DMS 273 treated with DMSO at 0.1 percent for 48 hours (cell line): ENCODE results near the gene COPG2.
A peak's percentile ranks its signal among the peaks of the same experiment; 100 is the strongest.
"Not testable (repeated sequence)": the region's sequence is repeated elsewhere in the genome, so short reads cannot be mapped to it uniquely, and the experiment has no call there.

Experiments used
- DNase-seq: peaks from one replicate; lab custom pipeline; 2025; lab: John Stamatoyannopoulos, UW

Gene COPG2

GRCh38 chr7:130650611-130651120, 17.9 kb downstream of the COPG2 start:
- DNase-seq: peak; percentile 88

- DNase-seq: no peak
These were observed 19.4 kb downstream of the COPG2 start for GRCh38 chr7:130649004-130649790.

GRCh38 chr7:130648580-130648979, 20.0 kb downstream of the COPG2 start:
- no peak for DNase-seq

- no peak for DNase-seq
These were observed 26.2 kb downstream of the COPG2 start for GRCh38 chr7:130642383-130642782.

DNA sequence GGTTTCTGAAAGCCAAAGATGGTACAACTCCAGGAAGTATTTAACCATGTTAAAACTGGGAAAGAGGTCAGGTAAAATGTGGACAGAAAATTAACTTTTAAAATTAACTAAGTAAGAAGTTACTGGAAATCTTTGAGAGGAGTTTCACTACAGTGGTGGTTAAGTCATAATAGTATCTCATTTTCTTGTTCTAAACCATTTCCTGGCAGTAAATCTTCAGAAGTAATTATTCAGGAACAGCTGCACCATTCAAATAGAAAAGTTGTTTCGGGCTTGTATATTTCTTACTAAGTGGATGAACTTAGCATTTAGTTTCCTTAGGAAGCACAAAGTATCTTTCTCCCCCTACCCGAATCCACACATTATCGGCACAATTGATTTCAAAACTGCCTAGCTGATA, 27.1 kb downstream of the COPG2 start:
- no peak for DNase-seq

DNA sequence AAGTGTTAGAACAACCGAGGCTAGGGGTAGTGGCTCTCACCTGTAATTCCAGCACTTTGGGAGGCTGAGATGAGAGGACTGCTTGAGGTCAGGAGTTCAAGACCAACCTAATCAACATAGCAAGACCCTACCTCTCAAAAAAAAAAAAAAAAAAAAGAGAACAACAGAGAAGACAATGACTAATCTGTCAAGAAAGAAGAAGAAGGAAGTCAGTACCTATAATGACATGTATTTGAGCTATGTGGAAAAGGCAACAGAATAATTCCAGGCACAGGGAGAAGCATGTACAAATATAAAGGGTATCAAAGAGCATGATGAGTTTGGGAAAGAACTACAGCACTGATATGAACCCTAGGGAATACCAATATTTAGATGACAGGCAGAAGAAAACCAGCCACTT, 27.5 kb downstream of the COPG2 start:
- no peak for DNase-seq

DNA sequence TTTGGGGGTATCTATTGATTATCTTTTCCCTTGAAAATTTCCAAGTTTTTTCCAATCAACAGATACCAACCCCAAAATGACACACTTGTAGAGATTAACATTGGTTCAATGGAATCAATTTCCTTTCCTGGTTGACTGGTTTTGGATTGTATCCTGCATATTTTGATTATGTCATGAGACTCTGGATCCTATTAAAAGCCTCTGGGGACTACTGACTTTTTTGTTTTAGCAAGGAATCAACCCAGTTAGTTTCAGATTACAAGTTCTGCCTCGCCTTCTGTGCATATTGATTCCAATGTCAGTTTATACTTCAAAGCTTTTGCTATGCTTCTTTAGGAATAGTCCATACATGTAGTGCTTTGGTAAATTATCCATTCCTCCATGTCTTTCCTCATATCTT, 29.2 kb downstream of the COPG2 start:
- peak; percentile 18 for DNase-seq

GRCh38 chr7:130632111-130632510, 36.4 kb downstream of the COPG2 start:
- DNase-seq: no peak

DNA sequence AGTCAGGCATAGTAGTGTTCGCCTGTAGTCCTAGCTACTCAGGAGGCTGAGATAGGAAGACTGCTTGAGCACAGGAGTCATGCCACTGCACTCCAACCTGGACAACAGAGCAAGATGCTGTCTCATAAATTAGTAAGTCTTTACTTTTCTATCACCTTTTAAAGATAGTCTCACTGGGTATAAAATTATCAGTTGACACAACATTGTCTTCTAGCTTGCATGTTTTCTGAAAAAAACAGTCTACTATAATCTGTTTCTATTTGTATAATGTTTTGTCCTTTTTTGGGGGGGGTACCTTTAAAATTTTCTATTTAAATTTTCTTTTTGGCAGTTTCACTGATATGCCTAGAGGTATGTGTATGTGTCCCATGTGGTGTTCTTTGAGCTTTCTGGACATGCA, 39.6 kb downstream of the COPG2 start:
- DNase-seq: no peak

DNA sequence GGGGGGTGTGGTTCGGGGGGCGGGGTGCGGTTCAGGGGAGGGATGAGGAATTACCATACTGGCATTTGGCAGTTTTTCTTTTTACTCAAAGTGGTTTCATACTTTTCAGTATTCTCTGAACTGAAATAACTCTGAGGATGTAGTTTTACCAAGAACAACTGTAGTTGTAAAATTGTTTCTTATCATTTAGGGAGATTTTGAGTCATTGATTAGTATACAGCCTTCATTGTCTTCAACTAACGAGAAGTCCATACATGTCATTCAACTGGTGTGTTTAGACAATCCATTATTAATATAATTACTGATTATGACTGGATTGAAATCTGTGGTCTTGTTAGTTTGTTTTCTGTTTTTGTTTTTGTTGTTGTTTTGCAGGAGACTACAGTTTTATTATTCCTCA, 40.8 kb downstream of the COPG2 start:
- DNase-seq: no peak

DNA sequence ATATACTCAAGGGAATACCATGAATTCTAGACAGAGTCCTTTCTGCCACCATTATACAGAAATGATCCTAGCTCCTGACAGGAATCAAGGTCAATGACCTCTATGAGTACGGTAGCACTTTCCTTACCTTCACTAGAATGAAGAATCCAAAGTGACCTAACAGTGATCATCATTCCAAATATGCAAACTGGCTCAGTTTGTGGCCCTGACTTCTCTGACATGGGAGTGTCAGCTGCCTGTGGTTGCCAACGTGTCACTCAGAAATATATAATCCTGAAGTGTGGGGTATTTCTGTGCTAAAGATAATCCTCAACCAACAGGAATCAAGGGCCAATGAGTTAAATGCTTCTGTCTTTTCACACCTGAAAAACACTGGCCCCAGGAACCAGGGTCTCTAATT, 45.7 kb downstream of the COPG2 start:
- DNase-seq: no peak

DNA sequence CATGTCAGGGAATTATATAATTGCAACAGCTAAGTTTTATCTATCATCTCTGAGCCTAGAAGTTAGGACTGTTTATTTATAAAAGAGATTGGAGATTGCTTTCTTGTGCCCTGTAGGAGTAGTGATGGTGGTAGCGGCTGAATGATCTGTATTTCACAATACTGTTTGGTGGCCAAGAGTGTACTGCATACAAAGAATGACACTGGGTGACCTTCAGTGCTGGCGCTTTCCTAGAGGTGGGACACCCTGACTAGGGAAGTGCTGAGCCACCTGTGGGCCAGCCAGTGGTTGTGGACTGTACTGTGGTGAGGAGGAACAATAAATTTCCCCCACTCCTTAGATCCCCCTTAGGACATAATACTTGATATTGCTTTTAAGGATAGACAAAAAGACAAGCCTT, 53.0 kb downstream of the COPG2 start:
- no peak for DNase-seq

- DNase-seq: no peak
These were observed 54.1 kb downstream of the COPG2 start for GRCh38 chr7:130614449-130614848.

- no peak for DNase-seq
These were observed 57.3 kb downstream of the COPG2 start for GRCh38 chr7:130611218-130611617.

- DNase-seq: not testable (repeated sequence)
These were observed 61.5 kb downstream of the COPG2 start for GRCh38 chr7:130607066-130607465.

DNA sequence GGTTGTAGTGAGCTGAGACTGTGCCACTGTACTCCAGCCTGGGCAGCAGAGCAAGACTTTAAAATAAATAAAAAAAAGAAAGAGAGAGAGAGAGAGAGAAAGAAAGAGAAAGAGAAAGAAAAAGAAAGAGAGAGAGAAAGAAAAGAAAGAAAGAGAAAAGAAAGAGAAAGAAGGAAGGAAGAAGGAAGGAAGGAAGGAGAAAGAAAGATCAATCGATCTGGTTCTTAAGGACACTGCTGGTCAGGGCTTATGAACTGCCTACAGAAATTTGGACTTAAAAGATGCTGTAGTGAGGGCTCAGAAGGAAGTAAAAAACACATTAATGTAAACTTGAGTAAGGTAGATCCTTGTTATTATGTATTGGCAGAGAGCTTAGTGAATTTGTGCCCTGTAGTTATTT, 62.4 kb downstream of the COPG2 start:
- DNase-seq: no peak

- no peak for DNase-seq
These were observed 70.5 kb downstream of the COPG2 start for GRCh38 chr7:130598056-130598455.

DNA sequence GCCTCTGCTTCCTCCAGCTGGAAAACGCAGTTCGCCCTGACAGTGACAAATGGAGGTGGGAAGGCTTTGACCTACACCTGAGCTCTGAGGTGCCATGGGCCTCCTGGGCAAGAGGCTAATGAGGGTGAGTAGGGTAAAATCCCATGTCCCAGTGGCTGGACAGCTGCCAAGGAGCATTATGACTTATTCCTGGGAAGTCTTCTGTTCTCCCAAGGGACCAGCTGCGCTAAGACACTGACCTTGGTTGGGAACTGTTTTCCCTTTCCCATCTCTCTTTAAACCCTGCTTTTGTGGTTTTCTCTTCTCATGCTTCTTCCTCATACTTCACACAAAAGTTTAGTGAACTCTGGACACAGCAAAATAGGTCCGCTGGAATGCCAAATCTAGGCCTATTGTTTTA, 72.6 kb downstream of the COPG2 start:
- no peak for DNase-seq

DNA sequence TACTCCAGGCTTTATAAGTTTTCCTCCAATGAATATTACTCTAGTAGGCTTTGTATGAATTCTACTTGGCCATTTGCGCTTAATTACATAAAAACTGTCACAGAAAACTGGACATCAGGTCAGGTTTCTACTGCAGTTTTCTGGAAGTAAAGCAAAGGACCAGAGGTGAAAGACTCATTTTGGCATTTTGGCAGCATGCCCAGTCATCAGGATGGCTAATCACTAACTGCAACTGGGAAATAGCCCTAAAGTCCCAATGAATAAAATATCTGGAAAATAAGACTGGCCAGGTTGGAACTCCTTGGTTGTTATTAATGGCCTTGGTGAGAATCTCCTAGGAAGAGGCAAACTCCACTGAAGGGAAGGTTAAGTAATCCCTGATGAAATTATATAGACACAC, 75.5 kb downstream of the COPG2 start:
- no peak for DNase-seq

DNA sequence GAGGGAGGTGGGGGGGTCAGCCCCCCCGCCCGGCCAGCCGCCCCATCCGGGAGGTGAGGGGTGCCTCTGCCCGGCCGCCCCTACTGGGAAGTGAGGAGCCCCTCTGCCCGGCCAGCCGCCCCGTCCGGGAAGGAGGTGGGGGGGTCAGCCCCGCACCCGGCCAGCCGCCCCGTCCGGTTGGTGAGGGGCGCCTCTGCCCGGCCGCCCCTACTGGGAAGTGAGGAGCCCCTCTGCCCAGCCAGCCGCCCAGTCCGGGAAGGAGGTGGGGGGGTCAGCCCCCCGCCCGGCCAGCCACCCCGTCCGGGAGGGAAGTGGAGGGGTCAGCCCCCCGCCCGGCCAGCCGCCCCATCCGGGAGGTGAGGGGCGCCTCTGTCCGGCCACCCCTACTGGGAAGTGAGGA, 77.1 kb downstream of the COPG2 start:
- not testable (repeated sequence) for DNase-seq

DNA sequence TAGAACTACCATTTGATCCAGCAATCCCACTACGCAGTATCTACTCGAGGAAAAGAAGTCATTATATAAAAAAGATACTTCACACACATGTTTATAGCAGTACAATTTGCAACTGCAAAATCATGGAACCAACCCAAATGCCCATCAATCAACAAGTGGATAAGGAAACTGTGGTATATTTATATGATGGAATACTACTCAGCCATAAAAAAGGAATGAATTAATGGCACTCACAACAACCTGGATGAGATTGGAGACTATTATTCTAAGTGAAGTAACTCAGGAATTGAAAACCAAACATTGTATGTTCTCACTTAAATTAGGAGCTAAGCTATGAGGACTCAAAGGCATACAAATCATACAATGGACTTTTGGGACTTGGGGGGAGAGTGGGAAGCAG, 82.6 kb downstream of the COPG2 start:
- DNase-seq: not testable (repeated sequence)

DNA sequence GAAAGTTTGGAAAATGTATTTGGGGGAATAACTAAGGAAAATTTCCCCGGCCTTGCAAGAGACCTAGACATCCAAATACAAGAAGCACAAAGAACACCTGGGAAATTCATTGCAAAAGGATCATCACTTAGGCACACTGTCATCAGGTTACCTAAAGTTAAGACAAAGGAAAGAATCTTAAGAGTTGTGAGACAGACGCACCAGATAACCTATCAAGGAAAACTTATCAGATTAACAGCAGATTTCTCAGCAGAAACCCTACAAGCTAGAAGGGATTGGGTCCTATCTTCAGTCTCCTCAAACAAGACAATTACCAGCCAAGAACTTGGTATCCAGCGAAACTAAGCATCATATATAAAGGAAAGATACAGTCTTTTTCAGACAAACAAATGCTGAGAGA, 93.4 kb downstream of the COPG2 start:
- DNase-seq: not testable (repeated sequence)

GRCh38 chr7:130570144-130570543, 98.4 kb downstream of the COPG2 start:
- not testable (repeated sequence) for DNase-seq

- no peak for DNase-seq
These were observed 101.7 kb downstream of the COPG2 start for GRCh38 chr7:130566898-130567280.
